Activated T-helper 1 cell treated with anti-CD3 and anti-CD28 coated beads, Interleukin-12 subunit alpha, Interleukin-12 subunit beta, Interleukin-2, Interleukin-4 antibody, amounts not matched to agents 30 ng/mL and 10 ng/mL and 1 ng/mL, durations not matched to agents 14 hours and 24 hours and 36 hours (primary cell): ENCODE results near the gene GTSE1. TPM values are rescaled to one million over a fixed set of nuclear protein-coding genes. Genes with fewer than 3 reads are reported as not detected.
"Not testable (repeated sequence)": the region's sequence is repeated elsewhere in the genome, so short reads cannot be mapped to it uniquely, and the experiment has no call there.

Experiments
- DNase-seq: peaks from one replicate; pipeline ENCODE4 v3.0.0; 2021; ENCODE audit warnings: low spot score
- H3K27ac Mint-ChIP-seq: one replicate; pipeline ENCODE4 v1.8.0; 2021; ENCODE audit warnings: mild to moderate bottlenecking, mixed read lengths
- H3K27me3 Mint-ChIP-seq: one replicate; pipeline ENCODE4 v1.8.0; 2022; ENCODE audit warnings: mild to moderate bottlenecking, moderate library complexity, mixed read lengths; ENCODE audit not compliant: insufficient read depth
- H3K36me3 Mint-ChIP-seq: one replicate; pipeline ENCODE4 v1.8.0; 2021; ENCODE audit warnings: low read depth, mixed read lengths
- H3K4me1 Mint-ChIP-seq: one replicate; pipeline ENCODE4 v1.8.0; 2021; ENCODE audit warnings: low read depth, mixed read lengths
- H3K4me3 Mint-ChIP-seq: one replicate; pipeline ENCODE4 v1.8.0; 2021; ENCODE audit warnings: mild to moderate bottlenecking, moderate library complexity, mixed read lengths
- H3K9me3 Mint-ChIP-seq: one replicate; pipeline ENCODE4 v1.8.0; 2021; ENCODE audit warnings: mixed read lengths
- intact Hi-C: fragments of 100-400 bp; cut with micrococcal nuclease; formaldehyde crosslinking; loops from one replicate; pipeline ENCODE4 v1.15.1; 2024
- total RNA-seq: library from RNA; stranded (reverse); gene quantifications from 2 replicates; pipeline ENCODE4 v1.2.3, GENCODE V29; 2022

Gene GTSE1
- total RNA-seq, 1 donor from 2014 or later, result 39.9 TPM

GRCh38 chr22:46312848-46313247, 16.2 kb downstream of the GTSE1 start:
- H3K4me1 Mint-ChIP-seq, H3K9me3 Mint-ChIP-seq, DNase-seq, H3K27ac Mint-ChIP-seq, intact Hi-C loops, H3K4me3 Mint-ChIP-seq, H3K27me3 Mint-ChIP-seq: not testable (repeated sequence)
- peaks cover 30% of the 10 kb centered on the region for H3K36me3 Mint-ChIP-seq

GRCh38 chr22:46315976-46316375, 19.3 kb downstream of the GTSE1 start:
- Mint-ChIP-seq H3K36me3 (peaks cover 27% of the 10 kb centered on the region), H3K4me3 (no peak overlapping the region), H3K27ac (no peak overlapping the region), H3K4me1 (no peaks in the 10 kb centered on the region), H3K9me3 (no peaks in the 10 kb centered on the region), H3K27me3 (no peaks in the 10 kb centered on the region)
- intact Hi-C loops, result loop anchor here (2.0 kb wide), 1 partner anchor 309 kb away; no protein-coding TSS in a partner anchor
- no peak for DNase-seq

GRCh38 chr22:46317646-46318045, 21.0 kb downstream of the GTSE1 start:
- H3K36me3 Mint-ChIP-seq, result peaks cover 24% of the 10 kb centered on the region
- intact Hi-C loops, result no loop called here
- no peaks in the 10 kb centered on the region for H3K27me3 Mint-ChIP-seq
- H3K4me1 Mint-ChIP-seq, result no peaks in the 10 kb centered on the region
- no peaks in the 10 kb centered on the region for H3K9me3 Mint-ChIP-seq
- H3K4me3 Mint-ChIP-seq, result no peak overlapping the region
- DNase-seq, result no peak
- no peak overlapping the region for H3K27ac Mint-ChIP-seq

GRCh38 chr22:46318576-46318975, 21.9 kb downstream of the GTSE1 start:
- intact Hi-C loops, result no loop called here
- no peak overlapping the region for H3K27ac Mint-ChIP-seq

GRCh38 chr22:46319319-46319718, 22.6 kb downstream of the GTSE1 start:
- no peaks in the 10 kb centered on the region for H3K9me3 Mint-ChIP-seq
- no peaks in the 10 kb centered on the region for H3K27me3 Mint-ChIP-seq
- H3K4me3 Mint-ChIP-seq, result no peak overlapping the region
- peaks cover 30% of the 10 kb centered on the region for H3K36me3 Mint-ChIP-seq
- H3K27ac Mint-ChIP-seq, result no peak overlapping the region
- no peak for DNase-seq
- intact Hi-C loops, result no loop called here
- H3K4me1 Mint-ChIP-seq, result no peaks in the 10 kb centered on the region

More at GRCh38 chr22:46318576-46318975, 21.9 kb downstream of the GTSE1 start:
- Mint-ChIP-seq H3K9me3 (no peaks in the 10 kb centered on the region), H3K27me3 (no peaks in the 10 kb centered on the region), H3K4me3 (no peak overlapping the region), H3K4me1 (no peaks in the 10 kb centered on the region), H3K36me3 (peaks cover 27% of the 10 kb centered on the region)
- DNase-seq, result no peak

DNA sequence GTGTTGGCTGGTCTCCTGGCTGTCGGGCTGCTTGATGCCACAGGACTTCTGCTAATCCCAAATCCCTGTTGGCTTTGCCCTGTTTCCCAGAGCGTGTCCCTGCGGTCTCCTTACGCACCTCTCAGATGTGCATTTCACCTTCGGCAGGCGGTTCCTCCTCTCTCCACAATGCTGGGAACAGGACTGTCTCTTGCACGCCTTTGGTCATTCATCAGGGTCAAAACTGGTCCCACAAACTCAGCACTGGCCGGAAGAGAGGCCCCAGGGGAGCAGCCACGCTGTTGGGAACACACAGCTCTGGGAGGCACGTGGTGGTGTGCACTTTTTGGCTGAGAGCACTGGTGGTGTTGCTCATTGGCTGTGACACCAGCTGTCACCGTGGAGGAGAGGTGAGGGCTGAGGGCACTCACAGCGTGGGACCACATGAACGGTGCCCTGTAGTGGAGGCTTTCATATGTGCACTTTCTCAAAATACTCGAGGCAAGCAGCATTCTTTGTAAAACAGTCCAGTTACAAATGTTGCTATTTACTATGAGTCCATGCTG, 23.6 kb downstream of the GTSE1 start:
- no peak overlapping the region for H3K27ac Mint-ChIP-seq
- H3K36me3 Mint-ChIP-seq, result peaks cover 30% of the 10 kb centered on the region
- no peaks in the 10 kb centered on the region for H3K27me3 Mint-ChIP-seq
- H3K9me3 Mint-ChIP-seq, result no peaks in the 10 kb centered on the region
- intact Hi-C loops, result no loop called here
- no peaks in the 10 kb centered on the region for H3K4me1 Mint-ChIP-seq
- DNase-seq, result no peak
- no peak overlapping the region for H3K4me3 Mint-ChIP-seq

GRCh38 chr22:46320716-46321386, 24.2 kb downstream of the GTSE1 start:
- H3K36me3 Mint-ChIP-seq, result peaks cover 30% of the 10 kb centered on the region
- H3K9me3 Mint-ChIP-seq, result no peaks in the 10 kb centered on the region
- H3K4me1 Mint-ChIP-seq, result no peaks in the 10 kb centered on the region
- no peaks in the 10 kb centered on the region for H3K27me3 Mint-ChIP-seq
- no peak for DNase-seq
- intact Hi-C loops, result no loop called here
- peak overlapping the region; percentile 3 for H3K27ac Mint-ChIP-seq
- no peak overlapping the region for H3K4me3 Mint-ChIP-seq

DNA sequence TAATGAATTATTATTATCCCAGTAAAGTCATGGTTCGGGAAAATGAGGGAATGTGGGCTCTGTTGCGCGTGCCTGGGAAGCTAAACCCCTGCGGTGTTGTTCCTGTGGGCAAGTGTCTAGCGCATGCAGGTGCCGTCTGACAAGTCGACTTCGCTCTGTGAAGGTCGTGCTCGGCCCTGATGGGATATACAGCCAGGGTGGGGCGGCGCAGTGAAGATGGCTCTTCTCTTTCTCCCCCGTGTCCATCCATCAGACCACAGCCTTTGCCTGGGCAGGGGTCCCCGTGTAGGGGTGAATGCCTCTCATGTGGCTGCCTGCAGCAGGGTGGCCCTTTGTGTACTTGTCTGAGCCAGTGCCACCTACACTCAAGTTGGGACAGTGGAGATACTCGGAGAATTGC, 26.0 kb downstream of the GTSE1 start:
- Mint-ChIP-seq H3K27me3 (no peaks in the 10 kb centered on the region), H3K4me3 (no peak overlapping the region), H3K27ac (no peak overlapping the region), H3K4me1 (no peaks in the 10 kb centered on the region), H3K36me3 (peaks cover 32% of the 10 kb centered on the region), H3K9me3 (no peaks in the 10 kb centered on the region)
- no peak for DNase-seq
- intact Hi-C loops, result no loop called here

DNA sequence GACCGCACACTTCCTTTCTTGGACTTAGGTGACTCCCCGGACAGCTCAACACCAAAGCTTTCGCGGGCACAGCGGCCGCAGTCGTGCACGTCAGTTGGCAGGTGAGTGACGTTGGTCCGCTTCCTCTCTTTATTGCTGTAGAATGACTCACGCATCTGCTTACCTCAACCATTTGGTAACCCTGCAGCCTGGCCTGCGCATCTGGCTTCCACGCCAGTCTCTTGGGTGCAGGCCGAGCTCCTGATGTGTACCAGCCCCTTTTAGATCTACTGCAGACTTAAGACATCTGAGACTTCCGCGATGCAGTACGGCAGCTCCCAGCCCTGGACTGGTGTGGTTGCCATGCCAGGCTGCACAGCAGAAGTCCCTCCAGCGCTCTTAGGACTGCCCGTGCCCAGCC, 26.5 kb downstream of the GTSE1 start:
- Mint-ChIP-seq H3K4me3 (no peak overlapping the region), H3K27ac (no peak overlapping the region), H3K36me3 (peaks cover 27% of the 10 kb centered on the region), H3K9me3 (no peaks in the 10 kb centered on the region), H3K27me3 (no peaks in the 10 kb centered on the region), H3K4me1 (no peaks in the 10 kb centered on the region)
- no peak for DNase-seq
- intact Hi-C loops, result no loop called here

- Mint-ChIP-seq H3K36me3 (peaks cover 26% of the 10 kb centered on the region), H3K9me3 (no peaks in the 10 kb centered on the region), H3K4me3 (no peak overlapping the region), H3K4me1 (no peaks in the 10 kb centered on the region), H3K27ac (no peak overlapping the region), H3K27me3 (no peaks in the 10 kb centered on the region)
- no peak for DNase-seq
- intact Hi-C loops, result no loop called here
Measured at GRCh38 chr22:46326066-46326680, 29.5 kb downstream of the GTSE1 start.

GRCh38 chr22:46327691-46328465, 31.2 kb downstream of the GTSE1 start:
- H3K36me3 Mint-ChIP-seq, result peaks cover 29% of the 10 kb centered on the region
- H3K27me3 Mint-ChIP-seq, result no peaks in the 10 kb centered on the region
- intact Hi-C loops, result no loop called here
- no peaks in the 10 kb centered on the region for H3K9me3 Mint-ChIP-seq
- H3K27ac Mint-ChIP-seq, result no peak overlapping the region
- no peak overlapping the region for H3K4me3 Mint-ChIP-seq
- H3K4me1 Mint-ChIP-seq, result no peaks in the 10 kb centered on the region
- DNase-seq, result no peak

DNA sequence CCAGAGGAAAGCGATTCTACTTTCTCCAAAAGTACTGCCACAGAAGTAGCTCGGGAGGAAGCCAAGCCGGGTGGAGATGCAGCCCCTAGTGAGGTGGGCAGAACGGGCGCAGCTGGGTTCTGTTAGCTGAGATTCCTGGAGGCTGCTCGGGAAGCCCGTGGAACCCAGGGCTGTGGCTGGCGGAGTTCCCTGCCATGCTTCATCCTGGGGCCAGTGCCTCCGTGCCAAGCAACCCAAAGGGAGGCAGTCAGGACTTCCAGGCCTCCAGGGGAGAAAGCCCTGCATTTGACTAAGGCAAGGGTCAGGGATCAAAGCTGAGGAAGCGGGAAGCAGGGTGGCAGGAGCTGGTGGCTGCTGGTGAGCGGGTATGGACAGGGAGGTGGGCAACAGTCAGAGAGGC, 32.1 kb downstream of the GTSE1 start:
- Mint-ChIP-seq H3K4me1 (no peaks in the 10 kb centered on the region), H3K9me3 (no peaks in the 10 kb centered on the region), H3K27me3 (no peaks in the 10 kb centered on the region), H3K4me3 (no peak overlapping the region), H3K36me3 (peaks cover 28% of the 10 kb centered on the region), H3K27ac (no peak overlapping the region)
- no peak for DNase-seq
- intact Hi-C loops, result no loop called here

DNA sequence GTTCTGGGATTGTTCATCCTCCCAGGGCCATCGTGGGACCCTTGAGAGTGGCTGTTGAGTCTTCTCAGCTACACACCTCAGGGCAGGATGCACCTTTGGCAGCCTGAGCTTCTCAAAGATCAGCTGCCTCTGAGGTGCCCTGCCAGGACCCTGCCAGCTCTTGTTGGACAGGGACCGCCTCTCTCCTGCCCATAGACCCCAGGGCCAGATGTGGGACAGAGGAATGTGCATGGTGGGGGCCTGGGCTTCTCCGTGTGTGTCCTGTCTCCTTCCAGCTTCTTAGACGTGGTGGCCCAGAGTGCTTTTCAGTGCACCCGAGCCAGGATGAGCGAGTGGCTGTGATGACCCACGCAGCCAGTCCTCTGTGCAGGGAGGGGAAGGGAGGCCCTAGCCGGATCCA, 32.9 kb downstream of the GTSE1 start:
- intact Hi-C loops, result no loop called here
- H3K27ac Mint-ChIP-seq, result no peak overlapping the region
- no peaks in the 10 kb centered on the region for H3K27me3 Mint-ChIP-seq

More for the DNA sequence above, 32.9 kb downstream of the GTSE1 start:
- Mint-ChIP-seq H3K4me3 (no peak overlapping the region), H3K9me3 (no peaks in the 10 kb centered on the region), H3K36me3 (peaks cover 26% of the 10 kb centered on the region), H3K4me1 (no peaks in the 10 kb centered on the region)
- no peak for DNase-seq
